ENCODE results near the gene ST8SIA1.

ST8SIA1 gene

DNA sequence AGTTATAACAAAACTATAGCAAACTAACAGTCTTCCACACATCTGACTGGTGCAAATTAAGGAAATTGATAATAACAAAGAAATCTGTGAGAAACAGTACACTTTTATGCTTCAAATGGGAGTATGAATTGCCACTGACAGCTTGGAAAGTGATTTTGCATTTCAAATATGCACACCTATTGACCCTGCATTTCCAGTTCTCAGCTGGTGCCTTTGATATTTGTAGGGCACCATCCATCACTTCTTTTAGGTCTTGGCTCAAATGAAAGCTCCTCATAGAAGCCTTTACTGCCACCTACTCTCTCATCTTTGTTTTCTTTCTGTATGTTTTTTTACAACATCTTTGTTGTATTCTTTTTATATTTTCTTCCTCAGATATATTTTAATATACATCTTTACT, 125.1 kb downstream of the ST8SIA1 start:
- H3K4me3 ChIP-seq (replicated peaks in 1 of 2; ENCODE audit: low read depth in 2 of 2, low read length in 2 of 2): no peak overlapping the region

DNA sequence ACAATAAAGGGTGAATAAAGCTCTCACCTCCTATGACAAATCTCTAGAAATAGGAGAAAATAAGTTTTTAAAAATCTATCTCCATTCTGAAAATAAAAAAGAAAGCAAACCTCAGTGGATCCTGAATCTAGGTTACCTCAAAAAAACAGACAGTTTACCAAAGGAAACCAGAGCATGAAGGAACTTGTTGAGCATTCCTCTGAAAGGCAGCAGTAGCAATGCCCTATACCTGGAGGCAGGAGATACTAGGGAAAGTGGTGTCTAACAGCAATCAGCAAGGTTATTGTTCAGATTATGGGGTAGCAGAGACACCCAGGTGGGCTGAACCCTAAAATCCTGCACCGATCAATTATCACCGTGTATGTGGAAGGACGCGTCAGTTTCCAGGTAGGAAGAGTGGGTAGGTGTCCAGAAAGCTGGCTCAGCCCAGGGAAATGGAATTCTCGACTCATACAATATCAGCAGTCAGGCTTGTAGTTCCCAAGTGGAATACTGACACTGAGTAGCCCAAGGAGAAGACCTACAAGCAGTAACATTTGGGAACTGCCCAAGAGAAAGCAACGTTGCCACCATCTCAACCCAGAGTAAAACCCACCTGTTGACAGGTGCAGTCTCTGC, 128.3 kb downstream of the ST8SIA1 start:
- no peak for DNase-seq (ENCODE audit: low read depth in 2 of 2)
- TF ChIP-seq, protein P1, sequence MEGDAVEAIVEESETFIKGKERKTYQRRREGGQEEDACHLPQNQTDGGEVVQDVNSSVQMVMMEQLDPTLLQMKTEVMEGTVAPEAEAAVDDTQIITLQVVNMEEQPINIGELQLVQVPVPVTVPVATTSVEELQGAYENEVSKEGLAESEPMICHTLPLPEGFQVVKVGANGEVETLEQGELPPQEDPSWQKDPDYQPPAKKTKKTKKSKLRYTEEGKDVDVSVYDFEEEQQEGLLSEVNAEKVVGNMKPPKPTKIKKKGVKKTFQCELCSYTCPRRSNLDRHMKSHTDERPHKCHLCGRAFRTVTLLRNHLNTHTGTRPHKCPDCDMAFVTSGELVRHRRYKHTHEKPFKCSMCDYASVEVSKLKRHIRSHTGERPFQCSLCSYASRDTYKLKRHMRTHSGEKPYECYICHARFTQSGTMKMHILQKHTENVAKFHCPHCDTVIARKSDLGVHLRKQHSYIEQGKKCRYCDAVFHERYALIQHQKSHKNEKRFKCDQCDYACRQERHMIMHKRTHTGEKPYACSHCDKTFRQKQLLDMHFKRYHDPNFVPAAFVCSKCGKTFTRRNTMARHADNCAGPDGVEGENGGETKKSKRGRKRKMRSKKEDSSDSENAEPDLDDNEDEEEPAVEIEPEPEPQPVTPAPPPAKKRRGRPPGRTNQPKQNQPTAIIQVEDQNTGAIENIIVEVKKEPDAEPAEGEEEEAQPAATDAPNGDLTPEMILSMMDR (IDR thresholded peaks at IDR 0.05; ENCODE audit: low read depth, low read length): no peak
- H3K4me3 ChIP-seq (replicated peaks in 1 of 2; ENCODE audit: low read depth in 2 of 2, low read length in 2 of 2): no peak overlapping the region

More for the DNA sequence above, 125.1 kb downstream of the ST8SIA1 start:
- TF ChIP-seq, protein P1 (IDR thresholded peaks at IDR 0.05; ENCODE audit: low read depth, low read length): no peak
- DNase-seq (ENCODE audit: low read depth in 2 of 2): no peak

DNA sequence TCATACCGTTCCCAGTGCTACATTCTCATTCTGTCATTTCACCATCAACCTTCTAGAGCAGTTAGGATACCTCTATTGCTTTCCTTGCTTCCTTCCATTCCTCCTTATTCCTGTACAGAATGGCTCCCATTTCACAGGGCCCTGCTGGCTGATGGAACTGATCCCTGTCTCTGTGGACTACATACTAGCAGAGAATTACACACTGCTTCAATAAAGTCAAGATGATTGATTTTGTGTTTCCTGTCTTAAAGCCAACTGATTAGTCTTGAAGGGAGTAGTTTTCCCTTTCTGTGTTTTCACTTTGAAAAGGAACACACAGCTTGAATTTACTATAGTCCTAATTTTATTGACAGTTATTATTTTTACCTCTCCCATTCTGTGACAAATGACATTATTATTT, 130.1 kb downstream of the ST8SIA1 start:
- H3K4me3 ChIP-seq (replicated peaks in 1 of 2; ENCODE audit: low read depth in 2 of 2, low read length in 2 of 2): no peak overlapping the region
- TF ChIP-seq, protein P1 (IDR thresholded peaks at IDR 0.05; ENCODE audit: low read depth, low read length): no peak
- DNase-seq (ENCODE audit: low read depth in 2 of 2): no peak

DNA sequence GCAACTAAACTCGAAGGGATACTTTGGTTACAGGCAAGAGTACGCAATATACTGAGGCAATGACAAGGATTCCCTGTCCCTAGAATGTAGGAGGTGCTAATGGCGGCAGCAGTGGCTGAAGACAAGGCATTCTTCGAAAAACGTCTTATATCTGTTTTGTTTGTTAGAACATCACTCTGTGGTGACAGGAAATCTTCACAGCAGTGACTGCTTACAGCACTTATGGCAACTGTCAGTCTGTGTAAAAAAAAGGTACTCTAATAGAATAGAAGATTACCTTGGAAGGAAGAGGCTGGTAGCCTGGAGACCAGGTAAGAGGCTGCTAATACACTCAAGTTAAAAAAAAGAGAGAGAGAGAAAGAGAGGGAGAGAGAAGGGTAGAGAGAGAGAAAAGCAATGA, 131.7 kb downstream of the ST8SIA1 start:
- TF ChIP-seq, protein P1 (IDR thresholded peaks at IDR 0.05; ENCODE audit: low read depth, low read length): no peak
- no peak overlapping the region for H3K4me3 ChIP-seq (replicated peaks in 1 of 2; ENCODE audit: low read depth in 2 of 2, low read length in 2 of 2)
- DNase-seq (ENCODE audit: low read depth in 2 of 2): no peak

DNA sequence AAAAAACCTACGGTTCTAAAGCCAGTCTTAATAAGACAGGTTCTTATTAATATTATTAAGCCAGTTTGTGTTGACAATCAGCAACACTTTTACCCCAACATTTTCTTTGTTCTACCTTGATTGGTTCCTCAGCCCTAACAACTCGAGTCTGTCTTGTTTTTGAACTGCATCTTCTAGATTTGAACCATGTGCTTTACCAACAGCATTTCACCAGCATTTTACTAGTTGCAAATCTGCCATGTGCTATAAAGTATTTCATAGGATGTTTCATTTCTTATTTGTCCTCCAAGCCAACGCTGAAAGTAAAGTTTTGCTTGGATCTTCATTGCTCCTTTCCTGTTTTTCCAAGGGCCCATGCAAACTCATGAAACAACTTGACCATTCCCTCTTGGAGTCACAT, 133.4 kb downstream of the ST8SIA1 start:
- no peak overlapping the region for H3K4me3 ChIP-seq (replicated peaks in 1 of 2; ENCODE audit: low read depth in 2 of 2, low read length in 2 of 2)
- no peak for DNase-seq (ENCODE audit: low read depth in 2 of 2)
- TF ChIP-seq, protein P1 (IDR thresholded peaks at IDR 0.05; ENCODE audit: low read depth, low read length): no peak

DNA sequence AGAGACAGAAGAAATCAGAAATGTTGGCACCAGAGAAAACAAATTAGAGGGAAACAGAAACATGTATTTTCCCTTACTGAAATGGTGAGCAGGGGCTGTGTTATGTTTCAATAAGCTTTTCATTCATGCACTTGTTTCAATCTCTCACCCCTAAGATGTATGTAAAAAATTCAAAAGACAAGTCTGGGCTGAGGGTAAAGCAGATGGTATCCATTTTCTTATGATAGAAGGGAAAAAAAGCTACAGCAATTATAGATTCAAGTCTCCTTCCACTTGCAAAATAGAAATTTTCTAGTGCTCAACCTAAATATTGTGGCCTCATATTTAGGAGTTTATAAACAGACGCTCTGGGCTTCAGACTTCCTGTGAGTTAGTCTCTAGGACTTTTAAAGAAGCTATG, 138.3 kb downstream of the ST8SIA1 start:
- H3K4me3 ChIP-seq (replicated peaks in 1 of 2; ENCODE audit: low read depth in 2 of 2, low read length in 2 of 2): no peak overlapping the region
- no peak for DNase-seq (ENCODE audit: low read depth in 2 of 2)
- TF ChIP-seq, protein P1 (IDR thresholded peaks at IDR 0.05; ENCODE audit: low read depth, low read length): no peak

DNA sequence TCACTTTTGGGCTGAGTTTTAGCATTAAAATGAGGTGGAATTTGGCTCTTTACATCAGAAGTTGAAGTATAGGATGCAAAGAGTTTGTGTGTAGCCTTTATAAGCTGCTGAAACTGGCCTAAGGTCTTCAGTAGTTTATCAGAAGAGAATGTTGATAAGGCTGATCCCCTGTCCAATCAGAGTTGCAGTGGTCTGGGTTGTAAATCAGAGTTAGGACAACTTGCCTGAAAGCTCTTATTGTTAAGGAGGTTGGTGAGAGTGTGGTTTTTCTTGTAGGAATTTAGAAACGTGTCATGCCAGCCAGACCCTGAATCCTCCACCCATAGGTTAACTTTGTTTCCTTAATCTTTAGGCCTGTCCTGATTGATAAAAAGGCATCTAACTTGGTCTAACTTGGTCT, 143.5 kb downstream of the ST8SIA1 start:
- DNase-seq (ENCODE audit: low read depth in 2 of 2): no peak
- TF ChIP-seq, protein P1 (IDR thresholded peaks at IDR 0.05; ENCODE audit: low read depth, low read length): no peak
- no peak overlapping the region for H3K4me3 ChIP-seq (replicated peaks in 1 of 2; ENCODE audit: low read depth in 2 of 2, low read length in 2 of 2)
